GM21423 (cell line): Measurements from ENCODE around the gene MRPL46.

Source experiments
- ATAC-seq: cut with Tn5 transposase; IDR thresholded peaks from one replicate; pipeline ENCODE4 v1.9.1; 2021; ENCODE audit warnings: mild to moderate bottlenecking, moderate library complexity; ENCODE audit not compliant: unreplicated experiment

The MRPL46 gene

DNA sequence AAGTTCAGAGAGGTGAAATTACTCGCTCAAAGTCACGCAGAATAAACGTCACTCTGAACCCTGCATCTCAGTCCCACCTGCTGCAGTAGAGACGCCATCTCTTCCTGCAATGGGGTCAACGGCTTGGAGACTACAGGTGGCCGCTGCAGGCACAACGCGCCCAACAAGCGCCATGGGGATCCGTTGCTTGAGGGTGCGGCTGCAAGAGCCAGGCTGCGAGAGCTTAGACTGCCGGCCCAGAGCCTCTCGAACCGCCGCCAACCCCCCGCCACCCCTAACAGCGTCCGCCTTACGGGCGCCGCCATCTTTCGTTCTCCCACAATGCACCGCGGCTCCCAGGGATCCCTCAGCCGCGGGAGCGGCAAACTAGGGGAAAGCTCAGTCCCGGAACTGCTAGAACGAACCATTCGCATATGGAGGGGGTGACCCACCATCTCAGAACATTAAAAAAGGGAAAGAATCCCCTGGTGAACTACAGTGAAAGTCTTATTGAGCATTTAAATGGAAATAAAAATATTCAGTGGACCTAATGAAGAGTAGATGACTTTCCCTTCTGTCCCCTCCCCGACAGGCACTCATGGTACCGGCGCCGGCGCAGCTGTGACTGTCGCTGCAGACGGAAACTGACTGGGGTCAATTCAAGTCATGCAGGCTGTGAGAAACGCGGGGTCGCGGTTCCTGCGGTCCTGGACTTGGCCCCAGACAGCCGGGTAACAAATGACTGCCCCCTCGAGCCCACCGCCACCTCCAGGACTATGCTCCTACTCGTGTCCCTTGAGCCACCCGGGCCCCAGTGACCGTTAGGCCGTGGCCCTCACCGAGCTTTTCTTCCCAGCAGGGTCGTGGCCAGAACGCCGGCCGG lies at the start of gene MRPL46, which contains the start of gene MRPS11:
Gene MRPL46, minus strand, starts transcription at position 316 of the 862 bp plus-strand sequence. Its CDS starts 11 bp downstream, at position 305.
Gene MRPS11, plus strand, starts transcription at position 636 of the 862 bp plus-strand sequence. Its CDS starts 10 bp downstream, at position 646.
- peak; percentile 88 for ATAC-seq

DNA sequence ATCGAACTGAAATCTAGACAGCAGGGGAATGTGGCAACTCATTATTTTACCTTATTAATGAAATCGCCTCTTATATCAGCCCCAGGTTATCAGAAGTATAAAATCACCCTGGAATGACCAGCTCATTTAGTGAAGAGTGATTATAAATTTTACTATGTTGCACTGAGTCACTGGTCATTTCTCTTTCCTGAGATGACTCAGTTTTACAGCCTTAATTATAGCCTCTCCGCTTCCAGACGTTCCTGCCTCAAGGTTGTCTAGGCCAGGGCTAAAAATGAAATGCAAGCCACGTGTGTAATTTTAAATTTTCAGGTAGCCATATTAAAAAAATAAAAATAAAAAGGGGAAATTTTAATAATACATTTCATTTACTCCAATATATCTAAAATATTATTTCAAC lies 46.0 kb upstream of the MRPL46 start:
- no peak for ATAC-seq

DNA sequence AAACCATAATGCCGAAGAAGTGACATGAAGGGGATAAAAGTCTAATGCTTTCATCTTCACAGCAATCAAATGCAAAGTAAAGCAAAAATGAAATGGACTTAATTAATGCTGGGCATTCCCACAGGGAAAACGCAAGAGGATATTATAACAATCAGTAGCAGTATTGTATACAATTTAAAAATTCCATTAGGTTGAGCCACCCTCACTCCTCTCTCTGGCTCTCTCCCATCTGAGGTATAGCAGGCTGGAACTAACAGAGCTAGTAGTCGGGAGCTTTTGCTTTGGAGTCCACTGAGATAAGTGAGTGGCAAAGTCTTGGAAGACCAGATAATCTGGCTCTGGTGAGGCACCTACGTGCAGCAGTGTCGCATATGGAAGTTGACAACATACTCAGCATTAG lies 45.4 kb upstream of the MRPL46 start:
- ATAC-seq: no peak

DNA sequence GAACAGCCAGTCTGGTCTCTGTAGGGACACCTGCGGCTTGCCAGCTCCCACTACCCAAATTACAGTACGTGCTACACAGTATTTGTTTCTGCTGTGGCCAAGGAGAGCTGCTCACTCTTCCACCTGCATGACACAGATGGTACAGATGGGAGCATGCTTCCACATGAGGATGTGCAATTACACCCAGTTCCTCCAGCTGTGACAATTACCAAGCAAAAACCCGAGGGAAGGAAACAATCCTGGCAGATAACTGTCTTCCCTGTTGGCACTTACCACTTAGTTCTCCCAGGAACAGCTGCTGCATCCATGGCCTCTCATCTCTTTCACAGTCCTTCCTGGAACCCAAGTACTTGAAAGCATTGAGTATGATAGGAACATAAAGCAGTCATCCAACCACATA lies 44.9 kb upstream of the MRPL46 start:
- ATAC-seq: no peak

DNA sequence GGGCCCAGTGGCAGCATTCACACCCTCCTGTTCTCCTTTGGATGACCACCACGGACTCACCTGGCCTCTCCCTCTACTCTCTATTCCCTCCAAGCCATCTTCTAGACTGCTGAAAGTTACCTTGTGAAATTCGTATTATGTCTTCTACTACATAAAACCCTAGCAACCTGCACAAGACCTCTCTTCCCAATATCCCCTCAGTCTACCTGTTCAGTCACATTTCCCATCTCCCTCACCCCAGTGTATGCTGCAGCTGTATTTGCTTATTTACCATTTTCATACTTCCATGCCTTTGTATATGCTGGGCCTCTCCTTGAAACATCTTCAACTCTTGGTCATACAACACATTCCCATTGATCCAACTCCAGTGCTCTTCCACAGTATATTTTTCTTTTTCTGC lies 44.0 kb upstream of the MRPL46 start:
- no peak for ATAC-seq

DNA sequence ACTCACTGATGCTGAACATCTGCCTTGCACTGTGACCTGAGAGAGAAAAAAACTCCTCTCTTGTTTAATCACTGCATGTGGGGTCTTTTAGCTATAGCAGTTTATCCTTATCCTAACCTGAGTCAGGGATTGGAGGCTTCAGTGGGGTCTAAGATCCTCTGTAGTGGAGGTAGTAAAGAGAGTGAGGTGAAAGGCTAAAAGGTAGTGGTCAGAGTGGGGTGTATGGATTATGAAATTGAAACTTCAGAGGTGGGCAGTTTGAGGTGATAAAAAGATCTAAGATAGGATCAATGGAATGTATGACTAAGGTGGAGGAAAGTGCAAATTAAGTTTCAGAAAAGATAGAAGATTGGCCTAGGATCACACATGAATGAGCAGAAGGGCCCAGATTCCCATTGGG lies 42.8 kb upstream of the MRPL46 start:
- no peak for ATAC-seq

DNA sequence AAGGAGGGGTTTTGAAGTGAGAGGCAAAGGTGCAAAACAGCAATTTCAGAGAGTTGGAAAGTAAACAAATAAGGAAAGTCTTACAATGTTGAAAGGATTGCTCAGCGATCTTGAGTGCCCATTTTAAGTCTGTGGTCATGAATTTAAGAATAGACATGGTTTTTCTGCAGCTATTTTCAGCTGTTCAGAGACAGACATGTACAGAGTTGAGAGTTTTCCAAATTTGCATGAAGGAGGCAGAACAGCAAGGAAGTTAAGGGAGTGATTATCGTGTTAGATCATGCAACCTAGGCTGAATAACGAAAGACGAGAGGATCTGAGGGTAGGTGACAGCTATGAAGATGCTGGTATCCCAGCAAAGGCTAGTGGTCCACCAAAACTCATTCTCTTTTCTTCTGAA lies 42.1 kb upstream of the MRPL46 start:
- ATAC-seq: no peak

DNA sequence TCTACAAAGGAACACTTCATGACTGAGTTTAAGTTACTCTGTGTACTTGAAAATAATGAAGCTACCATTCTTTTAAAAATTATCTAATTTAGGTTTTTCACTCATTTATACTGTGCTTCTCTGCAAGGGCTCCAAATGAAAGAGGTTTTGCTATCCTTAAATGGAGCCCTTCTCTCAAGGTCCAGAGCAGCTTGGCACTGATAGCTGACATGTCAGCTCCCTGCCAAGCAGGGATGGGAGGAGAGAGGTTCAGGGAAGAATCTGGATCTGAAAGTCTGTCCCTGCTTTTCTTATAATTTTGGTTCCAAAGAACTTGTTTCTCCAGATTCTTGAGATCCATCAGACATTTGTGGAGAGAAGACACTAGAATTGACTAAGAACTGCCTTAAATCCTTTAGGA lies 39.4 kb upstream of the MRPL46 start:
- ATAC-seq: no peak

DNA sequence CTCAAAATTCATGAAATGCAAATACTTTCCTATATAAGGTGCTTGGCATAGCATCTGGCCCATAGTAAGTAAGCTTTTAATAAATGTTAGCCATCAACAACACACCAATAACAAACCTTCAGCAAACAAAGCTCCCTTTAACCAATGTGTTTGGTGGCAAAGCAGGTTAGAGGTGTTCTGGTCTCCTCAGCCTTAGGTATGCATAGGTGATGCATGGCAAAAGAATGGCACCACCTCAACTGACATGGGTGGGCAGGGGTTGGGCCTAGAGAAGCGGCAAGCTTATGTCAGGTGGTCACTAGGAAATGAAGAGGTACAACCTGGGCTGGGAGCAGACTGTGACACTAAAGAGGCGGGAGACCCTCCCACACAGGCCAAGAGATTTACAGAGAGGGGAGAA lies 38.5 kb upstream of the MRPL46 start:
- no peak for ATAC-seq

DNA sequence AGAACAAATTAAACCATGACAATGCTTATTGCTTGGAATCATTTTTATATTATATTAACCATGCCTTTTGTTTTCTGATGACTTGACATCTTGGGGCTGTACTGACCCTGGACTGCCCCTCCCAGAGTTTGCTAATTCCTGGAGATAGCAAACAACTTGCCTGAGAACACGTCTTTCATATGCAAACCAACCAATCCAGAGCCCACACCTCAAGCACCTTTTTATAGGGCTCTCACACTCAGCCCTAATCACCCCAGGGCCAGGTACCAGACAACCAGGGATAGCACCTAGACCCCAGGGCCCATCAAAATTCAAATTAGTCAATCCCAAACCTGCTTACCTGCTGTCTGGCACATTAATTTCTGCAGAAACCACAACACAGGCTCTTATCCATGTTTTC lies 37.3 kb upstream of the MRPL46 start:
- no peak for ATAC-seq

DNA sequence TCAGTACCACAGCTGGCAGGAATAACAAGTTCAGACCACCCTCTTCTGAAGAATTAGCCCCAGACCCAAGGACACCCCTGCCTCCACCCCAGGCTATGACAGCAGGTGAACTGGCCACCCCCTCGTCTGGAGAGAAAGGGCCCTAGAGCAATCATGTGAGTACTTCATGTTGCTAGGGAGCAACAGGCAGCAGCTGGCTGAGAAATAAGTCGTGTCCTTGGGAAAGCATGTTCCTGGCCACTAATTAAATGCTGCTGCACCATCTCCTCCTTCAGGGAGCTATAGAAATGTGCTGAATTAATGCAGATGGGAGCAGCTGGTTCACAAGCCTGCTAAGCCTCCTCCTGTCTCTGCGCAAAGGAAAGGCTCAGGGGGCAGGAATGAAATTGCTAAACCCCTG lies 31.8 kb upstream of the MRPL46 start:
- no peak for ATAC-seq

DNA sequence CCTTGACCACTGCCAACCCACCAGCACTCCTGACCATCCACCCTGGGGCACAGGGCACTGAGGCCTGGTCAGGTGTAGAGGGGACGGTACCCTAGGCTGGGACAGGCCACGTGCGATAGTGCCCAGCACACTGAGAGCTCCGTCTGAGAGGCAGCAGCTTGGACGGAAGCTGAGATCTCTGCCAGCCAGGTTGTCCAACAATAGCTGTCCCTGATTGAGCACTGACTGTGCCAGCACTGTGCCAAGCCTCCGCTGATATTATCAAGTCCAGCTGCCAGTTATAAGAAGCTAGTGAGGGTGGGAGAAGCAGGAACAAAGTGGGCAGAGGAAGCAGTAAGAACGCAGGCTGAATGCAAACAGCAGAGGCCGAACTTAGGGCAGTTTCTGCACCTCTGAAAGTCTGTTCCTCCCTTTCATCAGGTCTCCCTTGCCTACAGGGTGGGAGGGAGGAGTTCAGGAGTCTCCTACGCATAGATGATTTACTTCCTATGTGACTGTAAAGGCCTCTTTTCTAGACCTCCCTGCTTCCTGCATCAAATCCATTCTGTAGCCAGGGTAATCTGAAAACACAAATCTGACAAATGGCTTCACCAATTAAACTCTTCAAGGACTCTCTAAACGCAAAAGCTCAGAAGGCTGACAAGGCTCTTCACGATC lies 30.0 kb upstream of the MRPL46 start:
- no peak for ATAC-seq

DNA sequence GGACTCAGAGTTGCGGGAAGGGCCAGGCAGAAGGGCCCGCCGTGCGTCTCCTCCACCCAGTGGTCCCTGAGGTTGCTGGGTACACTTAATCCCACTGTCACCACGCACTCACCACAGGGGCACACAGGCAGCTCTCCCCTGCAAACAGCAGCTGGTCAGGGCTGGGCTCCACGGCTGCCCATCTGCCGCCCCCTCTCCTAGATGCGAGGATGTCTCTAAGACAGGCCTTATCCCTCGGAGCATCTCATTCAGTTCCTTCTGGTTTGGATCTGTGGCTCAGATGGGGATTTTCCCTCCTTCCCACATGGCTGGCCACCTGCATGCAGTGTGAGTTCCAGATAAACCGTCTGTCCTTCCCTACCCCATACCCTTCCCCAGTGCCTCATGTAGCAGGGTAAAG lies 26.7 kb upstream of the MRPL46 start:
- no peak for ATAC-seq

DNA sequence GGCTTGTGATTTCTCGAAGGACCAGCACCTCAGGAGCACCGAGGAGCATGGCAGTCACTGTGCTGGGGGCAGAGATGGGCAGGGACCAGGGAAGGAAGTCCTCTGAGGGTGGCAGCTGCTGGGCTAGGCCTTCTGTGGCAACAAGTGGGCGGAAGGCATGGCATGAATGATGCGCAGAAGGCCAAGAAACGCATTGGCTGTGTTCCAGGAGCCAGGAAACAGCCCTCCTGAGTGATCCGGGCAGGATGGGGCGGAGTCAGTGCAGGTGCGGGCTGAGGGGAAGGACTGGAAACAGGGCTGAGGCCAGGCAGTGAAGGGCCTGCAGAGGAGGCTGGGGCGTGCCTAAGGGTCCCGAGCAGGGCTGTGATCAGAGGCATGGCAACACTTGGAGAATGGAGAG lies 24.0 kb upstream of the MRPL46 start:
- no peak for ATAC-seq

DNA sequence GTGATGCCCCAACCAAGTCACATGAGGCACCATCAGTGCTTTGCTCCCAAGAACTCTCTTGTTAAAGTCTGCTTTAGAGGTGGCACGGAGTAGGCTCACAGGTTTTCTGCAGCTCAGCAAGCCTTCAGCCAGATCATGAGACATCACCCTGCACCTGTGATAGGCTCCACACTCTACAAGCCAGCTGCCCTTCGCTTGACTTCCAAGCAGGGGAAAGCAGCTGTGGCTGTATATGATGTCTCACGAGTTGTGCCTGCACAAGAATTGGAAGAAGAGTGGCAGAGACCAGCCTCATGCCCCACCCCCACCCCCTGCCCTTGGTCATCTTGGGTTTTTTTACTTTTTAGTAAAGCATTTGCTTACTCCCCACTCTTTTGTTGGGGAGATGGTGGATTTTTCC lies 22.8 kb upstream of the MRPL46 start:
- no peak for ATAC-seq

DNA sequence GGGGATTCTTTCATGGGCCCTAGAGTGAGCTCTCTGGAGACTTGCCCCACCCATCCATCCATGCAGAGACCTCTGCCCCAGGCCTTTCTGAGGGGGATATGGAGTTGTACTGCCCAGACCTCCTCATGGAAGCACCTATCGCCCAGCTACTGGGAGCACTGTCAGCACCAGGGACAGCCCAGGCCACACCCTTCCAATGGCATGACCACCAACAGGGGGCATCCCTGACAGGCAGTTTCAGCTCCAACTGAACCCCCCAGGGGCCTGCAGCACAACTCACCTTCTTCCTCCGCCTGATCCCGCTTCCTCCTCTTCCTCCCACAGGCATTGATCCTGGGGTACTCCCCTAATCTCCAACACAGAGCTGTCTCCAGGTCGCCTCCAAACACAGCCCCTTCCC lies 22.1 kb upstream of the MRPL46 start:
- ATAC-seq: no peak

DNA sequence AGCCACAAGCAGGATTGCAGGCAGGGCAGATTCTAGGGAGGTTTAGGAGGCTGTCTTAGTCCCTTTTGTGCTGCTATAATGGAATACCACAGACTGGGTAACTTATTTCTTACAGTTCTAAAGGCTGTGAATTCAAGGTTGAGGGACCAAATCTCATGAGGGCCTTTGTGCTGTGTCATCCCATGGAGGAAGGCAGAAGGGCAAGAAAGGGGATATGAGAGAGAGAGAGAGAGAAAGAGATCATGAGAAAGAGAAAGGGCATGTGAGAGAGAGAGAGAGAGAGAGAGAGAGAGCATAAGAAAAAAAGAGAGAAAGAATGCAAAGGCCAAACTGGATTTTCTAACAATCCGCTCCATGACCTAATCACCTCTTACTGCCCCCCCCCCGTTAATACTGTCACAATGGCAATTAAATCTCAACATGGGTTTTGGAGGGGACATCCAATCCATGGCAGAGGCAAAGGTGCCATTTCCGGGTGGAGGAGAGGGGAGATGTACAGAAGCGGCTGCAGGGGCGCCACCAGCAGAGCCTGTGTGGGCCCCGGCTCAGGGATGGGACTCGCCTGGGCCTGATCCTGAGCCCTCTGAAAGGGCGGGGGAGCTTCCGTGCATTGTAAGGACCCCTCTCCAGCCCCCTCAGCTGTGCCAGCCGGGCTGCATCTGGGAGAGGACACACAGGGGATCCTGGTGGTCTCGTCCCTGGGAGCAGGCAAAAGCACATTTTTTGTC lies 20.8 kb upstream of the MRPL46 start:
- no peak for ATAC-seq

DNA sequence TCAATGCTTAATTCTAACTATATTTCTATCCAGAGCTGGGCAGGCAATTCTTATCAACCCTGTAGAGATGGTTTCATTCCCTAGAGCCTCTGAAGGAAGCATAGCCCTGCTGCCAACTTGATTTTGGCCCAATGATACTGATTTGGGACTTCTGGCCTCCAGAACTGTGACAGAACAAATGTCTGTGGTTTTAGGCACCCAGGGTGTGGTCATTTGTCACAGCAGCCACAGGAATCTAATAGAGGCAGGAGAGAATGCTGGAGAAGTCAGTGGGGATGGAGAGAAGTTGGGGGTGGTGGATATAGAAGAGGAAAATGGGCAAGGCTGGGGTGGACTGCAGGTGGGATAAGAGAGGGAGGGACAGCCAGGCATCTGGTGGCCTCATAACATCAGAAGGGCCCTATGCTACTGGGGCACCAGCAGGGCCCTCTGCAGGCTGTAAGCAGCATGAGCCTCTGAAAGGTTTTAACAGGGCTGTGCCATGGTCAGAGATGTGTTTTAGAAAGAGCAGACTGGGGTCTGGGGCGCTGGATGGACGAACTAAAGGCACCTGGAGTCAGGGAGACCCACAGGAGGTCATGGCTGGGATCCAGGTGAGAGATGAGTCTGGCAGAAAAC lies 20.1 kb upstream of the MRPL46 start:
- no peak for ATAC-seq

DNA sequence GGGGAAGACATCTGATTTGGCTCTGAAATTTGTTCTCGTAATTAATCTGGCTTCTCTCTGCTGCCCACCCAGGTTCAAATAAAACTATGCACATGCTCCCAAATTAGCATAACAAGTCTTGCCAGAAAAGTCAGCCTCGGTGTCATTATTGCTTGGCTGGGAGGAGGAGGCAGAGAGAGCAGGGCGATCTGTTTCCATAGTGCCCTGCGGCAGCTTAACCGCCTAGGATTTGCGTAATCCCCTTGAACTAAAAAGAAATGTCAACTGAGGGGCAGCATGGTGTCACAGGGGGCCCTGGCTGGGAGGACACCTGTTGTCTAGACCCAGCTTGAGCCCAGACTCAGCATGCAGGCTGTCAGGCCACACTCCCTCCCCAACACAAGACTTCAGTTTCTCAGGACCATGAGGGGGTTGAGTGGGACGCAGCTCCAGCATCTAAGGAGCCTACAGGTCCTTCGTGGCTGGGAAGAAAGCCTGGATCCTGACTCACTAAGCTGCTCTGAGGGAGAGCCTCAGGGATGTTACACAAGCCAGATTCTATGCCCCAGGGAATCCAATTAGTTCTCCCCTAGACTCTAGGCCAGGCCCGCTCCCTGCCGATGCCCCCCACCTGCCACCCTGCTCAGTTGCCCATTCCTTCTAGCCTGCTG lies 17.6 kb upstream of the MRPL46 start:
- no peak for ATAC-seq

DNA sequence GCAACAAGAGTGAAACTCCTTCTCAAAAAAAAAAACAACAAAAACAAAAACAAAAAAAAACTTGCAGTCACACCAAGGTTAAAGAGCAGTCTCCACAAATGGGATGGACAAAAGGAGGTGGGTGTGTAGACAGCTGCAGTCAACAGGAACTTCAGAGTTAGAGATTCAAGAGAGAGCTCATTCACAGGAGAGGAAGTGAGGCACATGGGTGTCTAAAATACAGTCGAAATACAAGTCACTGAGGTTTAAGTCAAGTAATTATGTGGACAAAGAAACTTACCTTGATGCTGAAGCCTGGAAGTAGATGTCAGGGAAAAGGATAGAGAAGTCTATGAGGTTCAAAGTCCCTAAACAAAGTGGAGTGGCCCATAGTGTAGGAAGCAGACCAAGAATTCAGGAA lies 15.1 kb upstream of the MRPL46 start:
- no peak for ATAC-seq

DNA sequence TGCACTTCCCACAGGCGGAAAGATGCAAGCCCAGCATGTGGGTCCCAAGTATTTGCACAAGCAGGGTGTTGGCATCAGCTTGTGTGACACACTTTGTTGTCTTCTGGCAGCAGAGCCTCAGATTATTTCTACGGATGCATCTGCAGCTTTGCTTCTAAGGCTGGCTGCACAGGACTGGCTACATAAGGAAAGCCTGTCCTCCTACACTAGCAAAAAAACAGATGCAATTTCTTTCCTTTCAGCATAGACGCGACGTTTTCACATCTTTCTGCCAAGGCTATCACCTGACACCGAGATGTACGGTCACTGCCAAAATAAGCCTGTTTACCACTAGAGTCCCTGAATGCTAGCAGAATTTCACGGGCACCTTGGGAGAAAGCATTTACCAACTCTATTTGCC lies 13.8 kb upstream of the MRPL46 start:
- ATAC-seq: no peak
